Left cardiac atrium (tissue), 4 donors: ENCODE measurements around the gene MYO18B. TPM values are rescaled to one million over a fixed set of nuclear protein-coding genes. Genes with fewer than 3 reads are reported as not detected.

Experiments
- ATAC-seq, 2 donors: fragments of 200-7000 bp; cut with Tn5 transposase; one replicate each; pipeline ENCODE4 v1.9.1; 2020; ENCODE audit warnings: mild to moderate bottlenecking in 2 of 2, moderate library complexity in 2 of 2
- DNase-seq: peaks from one replicate; pipeline ENCODE4 v3.0.0-alpha.2; 2020
- intact Hi-C, 2 donors: fragments of 100-400 bp; cut with DNase I; formaldehyde crosslinking; loops; one replicate each; pipeline versions ENCODE4 v1.14.1 to v1.15.1; 2022 to 2023
- total RNA-seq, 2 donors: library from RNA; stranded (reverse); fragmentation: NEBNext Ultra II Directional; extraction: Animal tissue kit (Norgen Biotek cat#: 25700); gene quantifications; one replicate each; pipeline ENCODE4 v1.2.1, GENCODE V29; 2021
- donor health status: DM: no; HTN: yes; CAD: no.
- donor health status: DM: no; HTN: yes; CAD: no; lungs with severe emphysema.
- donor health status: DM: yes; HTN: yes; CAD: no.
- donor health status: Dilated cardiomyopathy.

The MYO18B gene
- total RNA-seq, 2 donors from 2014 or later: 71.6 to 142 TPM

DNA sequence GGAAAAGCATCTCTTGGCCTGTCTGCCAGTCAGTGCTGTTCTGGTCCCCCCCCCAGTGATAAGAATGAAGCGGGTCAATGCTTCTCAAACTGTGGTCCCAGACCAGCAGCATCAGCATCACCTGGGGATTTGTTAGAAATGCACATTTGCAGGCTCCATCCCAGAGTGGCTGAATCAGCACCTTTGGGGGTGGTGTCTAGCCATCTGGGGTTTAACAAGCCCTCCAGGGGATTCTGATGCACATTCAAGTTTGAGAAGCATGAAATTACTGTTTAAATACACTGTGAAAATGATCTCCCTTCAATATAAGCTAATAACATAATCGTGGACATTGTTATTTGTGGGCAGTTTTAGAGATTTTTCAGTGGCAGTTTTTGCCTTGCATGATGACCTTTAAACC, 133.5 kb downstream of the MYO18B start:
- no peak for DNase-seq
- no peak for ATAC-seq
- intact Hi-C loops: no loop called here

DNA sequence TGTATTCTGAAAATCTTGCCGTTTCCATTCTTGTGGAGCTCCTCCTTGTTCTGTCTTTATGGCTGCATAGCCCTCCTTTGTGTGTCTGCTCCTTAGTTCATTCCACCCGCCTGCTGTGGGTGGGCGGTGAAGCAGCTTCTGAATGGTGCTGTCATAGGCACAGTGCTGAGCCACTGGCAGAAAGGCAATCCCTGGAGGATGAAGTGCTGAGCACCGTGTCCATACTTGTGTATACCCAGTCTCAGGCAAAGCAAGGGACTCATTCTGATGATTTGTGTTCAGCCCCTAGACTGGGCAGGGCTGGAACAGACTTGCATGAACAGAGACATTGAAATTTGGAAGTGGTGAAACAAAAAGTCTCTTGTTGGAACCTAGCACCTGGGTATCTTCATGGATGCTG, 134.9 kb downstream of the MYO18B start:
- ATAC-seq (no peak), DNase-seq (no peak)
- intact Hi-C loops: no loop called here

DNA sequence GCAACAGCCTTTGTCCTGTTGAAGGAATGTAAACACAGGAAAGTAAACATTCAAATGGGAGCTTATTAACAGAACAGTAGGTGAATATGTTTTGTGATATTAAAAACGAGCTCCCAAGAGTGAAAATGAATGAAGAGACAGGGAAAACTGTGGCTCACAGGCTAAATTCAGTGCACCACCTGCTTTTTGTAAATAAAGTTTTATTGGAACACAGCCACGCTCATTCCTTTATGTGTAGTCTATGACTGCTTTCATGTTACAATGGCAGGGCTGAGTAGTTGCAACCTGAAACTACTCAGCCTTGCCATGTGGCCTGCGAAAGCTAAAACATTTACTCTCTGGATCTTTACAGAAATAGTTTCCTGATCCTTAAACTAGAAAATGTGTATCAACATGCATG, 136.9 kb downstream of the MYO18B start:
- ATAC-seq (no peak), DNase-seq (no peak)
- intact Hi-C loops: no loop called here

DNA sequence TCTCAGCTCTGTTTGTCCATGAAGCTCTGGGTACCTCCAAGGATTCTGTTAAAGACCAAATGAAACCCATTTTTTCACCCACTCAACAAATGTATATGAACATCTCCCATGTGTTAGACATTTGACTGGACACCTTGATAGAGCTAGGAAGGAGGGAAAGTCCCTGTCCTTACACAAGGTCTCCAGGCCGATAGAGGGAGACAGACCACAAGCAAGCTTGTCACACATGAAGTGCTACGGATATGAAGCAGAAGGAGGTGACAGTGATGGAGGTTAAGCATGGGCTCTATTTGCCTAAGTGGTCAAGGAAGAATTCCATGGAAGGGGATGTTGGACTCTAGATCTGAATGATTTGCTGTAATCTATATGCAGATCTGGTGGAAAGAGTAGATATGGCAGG, 138.5 kb downstream of the MYO18B start:
- DNase-seq (no peak), ATAC-seq (no peak)
- intact Hi-C loops: no loop called here

DNA sequence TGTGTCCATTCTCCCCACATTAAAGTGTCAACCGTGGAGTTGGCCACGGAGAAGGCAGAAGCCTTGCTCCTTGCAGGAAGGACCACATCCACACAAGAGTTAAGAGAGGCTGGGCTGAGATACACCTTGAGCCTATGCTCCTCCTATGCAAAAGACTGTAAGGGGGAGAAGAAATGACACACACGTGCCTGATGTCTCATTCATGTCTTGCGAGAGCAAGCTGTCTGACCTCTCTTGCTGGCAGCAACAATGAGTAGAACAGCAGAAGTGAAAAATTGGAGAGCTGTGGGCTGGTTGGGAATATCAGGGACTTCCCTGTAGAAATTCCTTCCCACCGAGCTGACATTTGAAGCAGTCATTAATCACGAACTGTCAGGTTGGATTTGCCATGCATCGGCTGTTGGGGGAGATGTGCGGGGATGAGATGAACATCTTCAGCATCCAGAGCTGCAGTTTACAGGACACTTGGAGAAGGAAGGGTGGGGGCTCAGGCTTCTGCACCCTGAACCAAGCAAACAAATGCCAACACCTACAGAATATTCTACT, 139.3 kb downstream of the MYO18B start:
- DNase-seq (no peak), ATAC-seq (no peak)
- intact Hi-C loops: no loop called here

DNA sequence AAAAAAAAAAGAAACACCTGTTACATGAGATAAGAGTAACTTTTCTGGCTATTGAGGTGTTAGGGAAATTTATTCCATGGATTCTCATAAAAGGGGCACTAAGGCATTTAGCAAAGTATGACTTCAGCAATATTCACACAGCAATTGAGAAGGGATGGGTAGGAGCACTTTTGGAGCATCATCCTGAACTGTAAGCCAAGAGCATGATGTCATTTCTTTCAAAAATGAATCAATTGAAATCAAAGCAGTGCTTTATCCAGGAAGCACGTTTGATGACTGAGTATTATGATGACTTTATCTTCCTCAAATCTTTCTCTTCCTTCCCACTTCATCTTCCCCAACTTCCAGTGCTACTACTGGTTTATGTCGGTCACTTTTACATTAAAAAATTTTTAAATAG, 140.4 kb downstream of the MYO18B start:
- no peak for ATAC-seq
- no peak for DNase-seq
- intact Hi-C loops: no loop called here

DNA sequence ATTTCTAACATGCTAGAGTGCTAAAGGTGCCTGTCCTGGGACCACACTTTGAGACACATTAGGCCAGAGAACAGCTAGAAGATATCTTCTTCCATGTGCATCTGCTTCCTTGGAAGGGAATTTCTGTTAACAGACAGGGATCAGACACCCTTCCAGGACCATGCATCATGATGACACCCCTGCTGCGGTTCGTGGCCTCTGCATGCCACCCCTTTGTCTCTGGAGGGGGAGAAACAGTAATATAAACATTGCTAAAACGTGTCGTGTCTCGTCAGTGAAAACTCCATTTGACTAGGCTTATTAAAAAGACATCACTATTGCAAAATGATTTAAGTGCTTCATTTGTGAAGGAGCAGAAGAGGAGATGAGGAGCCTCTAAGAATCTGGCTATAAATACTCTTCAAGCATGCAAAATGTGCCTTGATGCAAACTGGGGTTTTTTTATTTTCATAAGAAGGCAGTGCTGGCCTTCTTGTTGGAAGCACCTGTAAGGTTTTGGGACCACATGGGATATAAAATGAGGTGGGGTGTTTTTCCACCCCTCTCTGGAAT, 141.6 kb downstream of the MYO18B start:
- DNase-seq (no peak), ATAC-seq (no peak)
- intact Hi-C loops: no loop called here

DNA sequence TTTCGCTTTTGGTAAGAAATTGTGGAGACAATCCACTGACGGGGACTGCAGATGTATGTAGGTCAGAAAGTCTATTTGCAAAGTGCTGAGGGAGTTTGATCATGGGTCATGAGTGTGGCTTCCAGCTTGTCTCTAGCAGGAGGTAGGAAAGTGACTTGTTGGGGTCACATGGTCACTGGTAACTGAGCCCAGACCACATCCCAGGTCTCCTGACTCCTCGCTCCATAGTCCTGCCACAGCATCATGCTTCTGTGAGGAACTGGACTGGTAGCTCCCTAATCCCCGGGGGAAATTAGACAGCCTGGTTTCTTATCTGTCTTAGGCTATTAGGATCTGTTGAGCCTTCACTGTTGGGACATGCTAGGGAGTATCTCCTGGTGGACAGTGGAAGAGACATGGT, 142.1 kb downstream of the MYO18B start:
- intact Hi-C loops: no loop called here
- no peak for DNase-seq
- ATAC-seq: no peak

DNA sequence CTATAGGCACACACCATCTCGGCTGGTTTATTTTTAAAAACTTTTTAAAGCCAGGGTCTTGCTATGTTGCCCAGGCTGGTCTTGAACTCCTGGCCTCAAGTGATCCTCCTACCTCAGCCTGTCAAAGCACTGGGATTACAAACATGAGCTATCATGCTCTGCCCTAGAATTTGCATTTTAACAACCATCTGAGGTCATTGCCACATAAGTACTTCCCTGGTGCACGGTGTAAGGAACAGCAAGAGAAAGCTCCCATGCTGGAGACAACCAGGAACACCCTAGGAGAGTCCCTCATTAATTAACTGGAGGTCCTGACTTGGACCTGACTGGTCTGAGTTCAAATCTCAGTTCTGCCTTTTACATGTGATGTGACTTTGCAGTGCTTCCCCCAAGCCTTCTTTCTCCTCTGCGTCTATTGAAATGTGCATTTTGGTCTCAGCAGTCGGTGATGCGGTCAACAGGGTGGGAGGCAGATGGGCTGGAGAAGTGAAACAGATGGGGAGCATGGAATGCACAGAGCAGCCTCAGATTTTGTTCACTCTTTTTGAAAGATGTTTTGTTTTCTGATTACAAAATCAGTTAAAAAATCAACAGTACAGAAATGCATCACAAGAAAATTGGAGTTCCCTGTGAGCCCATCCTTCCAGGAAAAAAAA, 146.5 kb downstream of the MYO18B start:
- intact Hi-C loops: no loop called here
- DNase-seq (no peak), ATAC-seq (no peak)

DNA sequence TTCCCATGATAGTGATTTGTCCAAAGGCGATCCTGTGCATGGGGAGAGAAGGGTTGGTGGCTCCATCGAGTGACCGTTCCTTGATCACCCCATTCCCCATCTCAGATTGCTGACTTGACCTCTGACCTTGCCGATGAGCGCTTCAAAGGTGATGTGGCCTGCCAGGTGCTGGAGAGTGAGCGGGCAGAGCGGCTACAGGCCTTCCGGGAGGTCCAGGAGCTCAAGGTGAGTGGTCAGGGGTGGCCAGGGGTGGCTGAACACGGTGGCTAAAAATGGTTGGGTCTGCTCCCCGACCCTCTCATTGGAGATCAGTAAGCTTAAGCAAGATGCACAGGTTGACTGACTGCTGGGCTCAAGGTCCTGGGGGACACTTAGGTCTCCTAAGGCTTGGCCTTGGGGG, 148.7 kb downstream of the MYO18B start:
- DNase-seq (no peak), ATAC-seq (no peak)
- intact Hi-C loops: no loop called here

DNA sequence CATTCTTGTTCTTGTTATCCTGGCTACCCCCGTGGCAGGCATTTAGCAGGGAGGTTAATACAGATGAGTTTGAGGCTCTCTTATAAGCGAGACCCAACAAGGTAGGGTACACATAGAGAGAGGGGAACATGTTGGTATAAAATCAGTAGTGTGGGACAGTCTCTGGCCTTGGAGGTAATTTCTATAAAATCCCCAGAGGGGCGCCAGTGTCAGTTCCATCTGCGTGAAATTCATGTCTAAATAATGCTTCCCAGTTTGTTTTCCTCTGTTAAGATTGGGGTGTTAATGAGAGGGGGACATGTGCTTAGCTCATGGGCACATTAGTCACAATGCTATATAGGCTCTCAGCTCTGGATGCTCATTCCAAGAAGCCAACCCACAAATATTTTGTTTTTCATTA, 150.7 kb downstream of the MYO18B start:
- DNase-seq (no peak), ATAC-seq (no peak)
- intact Hi-C loops: no loop called here

DNA sequence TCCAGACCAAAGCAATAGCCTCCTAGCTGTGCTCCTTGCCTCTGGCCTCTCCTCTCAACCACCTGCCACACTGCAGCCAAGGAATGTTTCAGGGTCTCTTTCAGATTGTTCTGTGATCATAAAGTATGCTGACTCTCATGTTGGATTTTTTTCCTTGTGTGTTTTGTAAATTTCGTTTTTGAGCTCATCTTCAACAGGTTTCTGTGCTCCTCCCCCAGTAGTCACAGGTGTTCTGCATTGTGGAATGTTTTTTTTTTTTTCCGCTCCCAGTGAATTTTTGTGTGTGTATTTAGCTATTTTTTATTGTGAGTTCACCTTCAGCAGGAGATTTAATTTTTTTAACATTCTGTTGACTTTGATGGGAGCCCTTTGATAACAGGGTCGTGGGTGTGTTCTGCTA, 153.7 kb downstream of the MYO18B start:
- no peak for ATAC-seq
- intact Hi-C loops: no loop called here

DNA sequence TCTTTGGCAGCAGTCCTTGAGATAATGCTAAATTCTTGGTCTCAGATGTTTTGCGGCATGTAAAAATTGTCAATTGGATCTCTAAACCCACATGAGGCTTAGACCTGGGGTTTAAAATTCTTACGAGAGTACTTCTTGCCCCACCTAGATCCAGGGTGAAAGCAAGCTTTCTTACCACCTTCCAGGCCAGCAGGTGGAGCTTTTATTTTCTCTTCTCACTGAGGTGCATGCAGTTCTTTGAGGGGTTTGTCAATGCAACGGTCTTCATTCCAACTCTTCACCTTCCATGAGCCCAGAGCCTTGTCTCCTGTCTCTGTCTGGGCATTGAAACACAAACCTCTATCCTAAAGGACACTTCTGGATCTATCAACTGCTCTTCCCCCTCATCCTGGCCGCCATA, 154.1 kb downstream of the MYO18B start:
- no peak for ATAC-seq
- intact Hi-C loops: no loop called here
- no peak for DNase-seq

More for the DNA sequence above, 153.7 kb downstream of the MYO18B start:
- no peak for DNase-seq

DNA sequence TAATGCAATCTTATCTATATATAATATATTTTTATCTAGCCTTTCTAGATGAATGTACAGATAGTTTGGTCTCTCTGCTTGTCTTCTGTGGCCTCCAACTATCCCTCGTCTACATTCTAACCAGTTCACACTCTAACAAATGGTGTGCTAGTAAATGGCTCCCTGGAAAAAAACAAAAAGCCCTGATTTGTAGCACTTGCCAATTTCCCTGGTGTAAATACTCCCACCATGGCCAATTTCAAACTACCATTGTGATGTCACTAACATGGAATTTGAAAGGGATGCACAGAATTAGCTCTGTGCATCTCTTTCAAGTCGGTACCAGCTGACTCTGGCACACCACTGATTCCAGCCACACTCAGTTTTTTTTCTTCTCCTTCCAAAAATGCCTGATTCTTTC, 154.6 kb downstream of the MYO18B start:
- intact Hi-C loops: no loop called here
- DNase-seq (no peak), ATAC-seq (no peak)

DNA sequence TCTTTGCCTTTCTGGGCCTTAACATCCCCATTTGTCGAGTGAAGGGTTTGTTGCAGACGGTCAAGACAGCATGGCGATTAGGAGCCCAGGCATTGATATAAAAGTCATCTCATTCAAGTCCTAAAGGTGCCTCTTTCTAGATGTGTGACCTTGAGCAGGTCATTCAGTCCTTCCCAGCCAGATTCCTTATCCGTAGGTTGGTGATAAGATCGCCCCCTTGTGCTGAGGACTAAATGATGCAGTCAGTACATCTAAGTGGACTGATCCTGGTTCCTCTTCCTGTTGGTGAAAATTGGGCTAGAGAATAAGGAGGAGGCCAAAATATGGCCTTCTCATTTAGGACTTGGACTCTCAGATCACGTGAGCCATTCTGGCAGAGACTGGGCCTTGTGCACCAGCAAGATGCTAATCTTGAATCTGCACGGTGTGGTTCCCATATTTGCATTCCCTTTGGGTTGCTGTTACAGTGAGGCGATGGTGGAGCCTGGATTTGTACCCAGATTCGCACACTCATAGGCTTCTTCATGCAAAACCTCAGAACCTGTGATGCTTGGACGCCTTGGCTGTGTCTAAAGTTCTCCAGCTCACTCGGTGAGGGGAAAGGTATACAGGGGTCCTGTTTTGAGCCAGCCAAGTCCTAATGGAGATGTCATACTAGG, 156.8 kb downstream of the MYO18B start:
- intact Hi-C loops: no loop called here

DNA sequence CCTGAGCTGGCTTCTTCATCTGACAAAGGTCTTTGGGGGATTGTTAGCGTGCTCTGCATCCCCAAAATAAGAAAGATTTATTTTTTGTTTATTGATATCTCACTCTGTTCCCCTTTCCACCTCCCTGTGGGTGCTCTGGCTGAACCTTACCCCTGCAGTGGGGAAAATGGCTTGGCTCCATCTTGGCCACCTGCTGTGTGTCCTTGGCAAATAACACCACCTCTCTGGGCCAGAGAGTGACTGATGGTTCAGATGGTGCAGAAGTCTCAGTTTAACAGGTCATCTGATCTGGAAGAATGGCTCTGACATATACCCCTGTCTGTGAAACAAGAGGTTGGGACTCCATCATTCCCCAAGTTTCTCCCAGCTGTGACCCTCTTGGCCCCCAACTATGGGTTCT, 157.6 kb downstream of the MYO18B start:
- DNase-seq: no peak
- no peak for ATAC-seq
- intact Hi-C loops: no loop called here

More for the DNA sequence above, 156.8 kb downstream of the MYO18B start:
- DNase-seq (no peak), ATAC-seq (no peak)

DNA sequence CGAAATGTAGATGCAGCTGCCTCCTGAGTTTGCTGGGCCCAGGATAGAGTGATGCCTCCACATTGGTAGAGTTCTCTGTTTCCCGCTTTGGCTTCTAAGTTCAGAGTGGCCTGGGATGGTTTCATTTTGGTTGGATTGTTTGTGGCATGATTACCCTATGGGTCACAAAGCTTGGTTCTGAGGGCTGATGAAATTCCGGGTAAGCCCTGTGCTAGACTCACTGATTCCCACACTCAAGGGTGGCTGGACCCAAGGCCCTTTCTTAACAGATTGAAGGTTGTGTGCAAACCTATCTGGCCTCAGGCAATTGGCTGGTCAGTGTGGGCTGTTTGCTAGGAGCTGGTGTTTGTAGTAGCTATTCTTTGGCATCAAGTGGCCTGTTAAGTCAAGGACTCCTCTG, 158.4 kb downstream of the MYO18B start:
- DNase-seq (no peak), ATAC-seq (no peak)
- intact Hi-C loops: no loop called here

DNA sequence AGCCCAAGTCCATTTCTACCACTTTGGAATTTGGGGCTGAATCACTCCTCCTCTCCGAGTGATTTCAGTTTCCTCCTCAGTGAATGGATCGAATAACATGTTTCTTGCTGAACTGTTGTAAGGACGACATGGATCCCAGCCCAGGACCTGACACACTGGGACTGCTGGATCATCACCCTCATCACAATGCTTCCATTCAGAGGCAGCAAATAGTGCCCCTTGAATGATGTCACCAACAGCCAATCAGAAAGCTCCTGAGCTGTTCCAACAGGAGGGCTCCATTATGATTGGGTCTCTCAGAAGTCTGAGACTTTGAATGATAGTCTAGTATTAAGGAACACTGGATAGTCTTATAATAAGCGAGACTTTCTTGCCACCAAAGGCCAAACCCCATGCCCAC, 158.9 kb downstream of the MYO18B start:
- DNase-seq (no peak), ATAC-seq (peak in 1 of 2 donors; percentile 44)
- intact Hi-C loops: no loop called here

DNA sequence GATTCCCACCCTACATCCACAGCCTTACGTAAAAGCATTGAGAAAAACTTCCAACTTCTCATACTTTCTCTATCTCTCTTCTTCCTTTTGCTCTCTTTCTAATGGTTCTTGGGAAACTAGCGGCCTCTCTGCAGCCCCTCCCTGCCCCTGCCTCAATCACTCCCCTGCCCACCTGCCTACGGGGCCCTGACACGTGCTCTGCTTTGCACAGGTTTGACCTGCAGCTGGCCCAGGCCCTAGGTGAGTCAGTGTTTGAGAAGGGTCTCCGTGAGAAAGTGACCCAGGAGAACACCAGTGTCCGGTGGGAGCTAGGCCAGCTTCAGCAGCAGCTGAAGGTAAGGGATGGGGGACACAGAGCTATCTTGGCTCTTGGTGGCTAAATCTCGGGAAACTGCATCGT, 160.4 kb downstream of the MYO18B start:
- intact Hi-C loops: no loop called here
- ATAC-seq: no peak

DNA sequence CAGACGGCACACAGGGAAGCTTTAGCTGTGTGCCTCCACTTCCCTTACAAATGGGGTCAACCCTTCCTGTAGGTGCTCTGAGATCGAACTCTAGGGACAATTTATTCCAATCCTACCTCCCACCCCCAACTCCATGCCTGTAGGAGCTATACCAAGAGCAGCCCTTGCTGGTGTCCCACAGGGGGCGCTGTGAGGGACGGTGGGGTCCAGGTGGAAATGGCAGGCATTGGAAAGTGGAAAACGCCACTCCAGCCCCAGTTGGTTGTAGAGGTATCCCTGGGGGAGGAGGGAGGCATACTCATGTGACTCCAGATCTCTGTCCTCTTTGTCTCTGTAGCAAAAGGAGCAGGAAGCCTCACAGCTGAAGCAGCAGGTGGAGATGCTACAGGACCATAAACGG, 161.3 kb downstream of the MYO18B start:
- intact Hi-C loops: no loop called here
- DNase-seq: no peak
- peak in 1 of 2 donors; percentile 15 for ATAC-seq

More for the DNA sequence above, 160.4 kb downstream of the MYO18B start:
- DNase-seq: no peak

DNA sequence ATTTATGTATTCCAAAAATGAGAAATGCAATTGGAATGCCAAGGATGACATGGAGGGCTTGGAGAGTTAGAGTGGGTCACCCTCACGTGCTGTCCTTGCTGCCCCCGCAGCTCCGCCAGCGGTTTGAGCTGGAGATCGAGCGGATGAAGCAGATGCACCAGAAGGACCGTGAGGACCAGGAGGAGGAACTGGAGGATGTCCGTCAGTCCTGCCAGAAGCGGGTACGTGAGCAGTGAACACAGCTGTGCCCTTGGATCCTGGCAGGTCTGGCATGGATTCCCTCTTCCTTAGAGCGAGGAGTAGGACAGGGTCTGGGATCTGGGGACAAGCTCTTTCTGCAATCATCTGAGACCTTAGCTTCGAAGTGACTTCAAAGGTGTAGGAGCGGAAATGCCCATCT, 166.2 kb downstream of the MYO18B start:
- ATAC-seq: no peak
- intact Hi-C loops: no loop called here
- DNase-seq: no peak
